Hepatocyte (in vitro differentiated cells): ENCODE measurements around the gene CLASRP.

Experiments
- CTCF ChIP-seq: fragments of 200-600 bp; sonication (generic); IDR thresholded peaks from 2 replicates; pipeline ENCODE4 v1.5.1; 2016; ENCODE audit warnings: antibody characterized with exemption, mild to moderate bottlenecking; ENCODE audit not compliant: poor library complexity
- EZH2 ChIP-seq: fragments of 200-600 bp; sonication (generic); IDR thresholded peaks from 2 replicates; pipeline ENCODE4 v1.6.1; 2016; ENCODE audit warnings: antibody characterized with exemption, mild to moderate bottlenecking, borderline replicate concordance
- EZH2phosphoT487 ChIP-seq: fragments of 200-600 bp; sonication (generic); IDR thresholded peaks from one replicate; pipeline ENCODE4 v1.6.1; 2018; ENCODE audit warnings: antibody characterized with exemption, mild to moderate bottlenecking, low read depth, moderate library complexity; ENCODE audit not compliant: unreplicated experiment, severe bottlenecking

GRCh38 chr19:45091031-45091923, 52.4 kb downstream of the CLASRP start:
- TF ChIP-seq EZH2 (no peak), CTCF (no peak), EZH2phosphoT487 (no peak)
